ENCODE measurements around the gene NAB2. TPM values are rescaled to one million over a fixed set of nuclear protein-coding genes. Genes with fewer than 3 reads are reported as not detected.
A peak's percentile ranks its signal among the peaks of the same experiment; 100 is the strongest.

The NAB2 gene
- polyA plus RNA-seq, 3 donors: 1.00 to 8.3 (median 2.7) TPM

DNA sequence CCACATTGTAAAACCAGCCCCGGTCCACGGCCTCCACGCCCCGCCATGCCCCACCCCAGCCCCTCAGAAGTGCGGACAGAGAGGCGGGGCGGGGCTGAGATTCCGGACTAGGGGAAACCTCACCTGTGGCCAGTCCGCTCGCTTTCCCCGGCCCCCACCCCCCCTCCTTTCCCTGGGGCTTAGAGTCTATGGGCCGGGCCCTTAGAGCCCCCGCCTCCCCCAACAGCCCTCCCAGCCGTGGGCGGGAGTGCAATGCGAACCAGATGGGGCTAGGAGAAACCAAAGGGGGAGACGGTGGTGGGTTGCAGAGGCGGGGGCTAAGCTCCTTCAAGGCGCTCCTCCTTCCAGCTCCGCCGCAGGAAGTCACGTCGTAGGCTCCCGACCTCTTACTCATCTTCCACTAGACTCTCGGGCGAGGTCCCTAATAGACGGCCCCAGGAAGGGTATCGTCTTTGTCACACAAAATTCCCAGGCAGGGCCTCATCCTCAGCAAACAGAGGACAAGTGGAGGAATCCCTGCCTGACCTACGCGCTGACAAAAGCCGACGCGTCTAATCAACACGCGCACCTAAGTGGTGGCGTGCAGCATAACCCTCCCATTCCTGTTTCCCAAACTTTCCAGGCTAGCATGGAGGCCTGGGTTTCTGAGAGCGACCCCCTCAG is 1.1 kb upstream of the NAB2 start:
- peak overlapping the region; percentile 88 to 96 for H3K27ac ChIP-seq (ENCODE audit: low read depth in 1 of 2, low read length in 2 of 2)
- H3K4me3 ChIP-seq (replicated peaks in 1 of 3; ENCODE audit: low read depth in 2 of 3, low read length in 3 of 3): peak overlapping the region; percentile 71 to 90 (median 86)
- peak; percentile 79 to 91 (median 84) for DNase-seq
- TF ChIP-seq, protein P1, sequence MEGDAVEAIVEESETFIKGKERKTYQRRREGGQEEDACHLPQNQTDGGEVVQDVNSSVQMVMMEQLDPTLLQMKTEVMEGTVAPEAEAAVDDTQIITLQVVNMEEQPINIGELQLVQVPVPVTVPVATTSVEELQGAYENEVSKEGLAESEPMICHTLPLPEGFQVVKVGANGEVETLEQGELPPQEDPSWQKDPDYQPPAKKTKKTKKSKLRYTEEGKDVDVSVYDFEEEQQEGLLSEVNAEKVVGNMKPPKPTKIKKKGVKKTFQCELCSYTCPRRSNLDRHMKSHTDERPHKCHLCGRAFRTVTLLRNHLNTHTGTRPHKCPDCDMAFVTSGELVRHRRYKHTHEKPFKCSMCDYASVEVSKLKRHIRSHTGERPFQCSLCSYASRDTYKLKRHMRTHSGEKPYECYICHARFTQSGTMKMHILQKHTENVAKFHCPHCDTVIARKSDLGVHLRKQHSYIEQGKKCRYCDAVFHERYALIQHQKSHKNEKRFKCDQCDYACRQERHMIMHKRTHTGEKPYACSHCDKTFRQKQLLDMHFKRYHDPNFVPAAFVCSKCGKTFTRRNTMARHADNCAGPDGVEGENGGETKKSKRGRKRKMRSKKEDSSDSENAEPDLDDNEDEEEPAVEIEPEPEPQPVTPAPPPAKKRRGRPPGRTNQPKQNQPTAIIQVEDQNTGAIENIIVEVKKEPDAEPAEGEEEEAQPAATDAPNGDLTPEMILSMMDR (IDR thresholded peaks at IDR 0.05): no peak
- Mint-ChIP-seq H3K27me3 (ENCODE audit: low read depth in 3 of 3) (peaks cover 0 to 12% (median 10%) of the 10 kb centered on the region in 3 donors), H3K36me3 (peaks cover 17 to 18% of the 10 kb centered on the region in 2 donors), H3K4me1 (peaks cover 44% of the 10 kb centered on the region), H3K9me3 (peaks cover 0 to 2% (median 0%) of the 10 kb centered on the region in 7 donors), H3K4me3 (peak overlapping the region; percentile 82 to 90), H3K27ac (peak overlapping the region; percentile 94 to 98 (median 97))
- intact Hi-C loops (cut with micrococcal nuclease): no loop called here
- WGBS (ENCODE audit: insufficient coverage): 0% methylated on average over 24 of the region's 37 CpGs
- H3K4me1 ChIP-seq (ENCODE audit: control insufficient read depth in 1 of 2, insufficient read depth in 2 of 2, low read length in 2 of 2): peaks cover 43 to 51% of the 10 kb centered on the region in 2 donors
- peaks cover 8% of the 10 kb centered on the region in 2 donors for H3K36me3 ChIP-seq (replicated peaks in 1 of 2; ENCODE audit: control insufficient read depth in 1 of 2, insufficient read depth in 2 of 2, low read length in 2 of 2)
- peak overlapping the region; percentile 76 for H2AFZ ChIP-seq (ENCODE audit: insufficient read depth, low read depth, low read length, poor library complexity, severe bottlenecking)
- peak overlapping the region; percentile 77 for H3K9ac ChIP-seq (ENCODE audit: insufficient read depth, low read length, poor library complexity, severe bottlenecking)
- no peaks in the 10 kb centered on the region for H3K27me3 ChIP-seq (ENCODE audit: control insufficient read depth in 2 of 2, insufficient read depth in 2 of 2, low read length in 2 of 2)
- H3K79me2 ChIP-seq (ENCODE audit: insufficient read depth, low read length): no peaks in the 10 kb centered on the region
- H3K4me2 ChIP-seq (replicated peaks; ENCODE audit: extremely low read depth, low read length, poor library complexity, severe bottlenecking): peak overlapping the region; percentile 82
- H4K20me1 ChIP-seq (ENCODE audit: insufficient read depth, low read length): peaks cover 24% of the 10 kb centered on the region
- no peaks in the 10 kb centered on the region for H3K9me3 ChIP-seq (replicated peaks in 1 of 2; ENCODE audit: control insufficient read depth in 1 of 2, insufficient read depth in 1 of 2, low read length in 2 of 2)

DNA sequence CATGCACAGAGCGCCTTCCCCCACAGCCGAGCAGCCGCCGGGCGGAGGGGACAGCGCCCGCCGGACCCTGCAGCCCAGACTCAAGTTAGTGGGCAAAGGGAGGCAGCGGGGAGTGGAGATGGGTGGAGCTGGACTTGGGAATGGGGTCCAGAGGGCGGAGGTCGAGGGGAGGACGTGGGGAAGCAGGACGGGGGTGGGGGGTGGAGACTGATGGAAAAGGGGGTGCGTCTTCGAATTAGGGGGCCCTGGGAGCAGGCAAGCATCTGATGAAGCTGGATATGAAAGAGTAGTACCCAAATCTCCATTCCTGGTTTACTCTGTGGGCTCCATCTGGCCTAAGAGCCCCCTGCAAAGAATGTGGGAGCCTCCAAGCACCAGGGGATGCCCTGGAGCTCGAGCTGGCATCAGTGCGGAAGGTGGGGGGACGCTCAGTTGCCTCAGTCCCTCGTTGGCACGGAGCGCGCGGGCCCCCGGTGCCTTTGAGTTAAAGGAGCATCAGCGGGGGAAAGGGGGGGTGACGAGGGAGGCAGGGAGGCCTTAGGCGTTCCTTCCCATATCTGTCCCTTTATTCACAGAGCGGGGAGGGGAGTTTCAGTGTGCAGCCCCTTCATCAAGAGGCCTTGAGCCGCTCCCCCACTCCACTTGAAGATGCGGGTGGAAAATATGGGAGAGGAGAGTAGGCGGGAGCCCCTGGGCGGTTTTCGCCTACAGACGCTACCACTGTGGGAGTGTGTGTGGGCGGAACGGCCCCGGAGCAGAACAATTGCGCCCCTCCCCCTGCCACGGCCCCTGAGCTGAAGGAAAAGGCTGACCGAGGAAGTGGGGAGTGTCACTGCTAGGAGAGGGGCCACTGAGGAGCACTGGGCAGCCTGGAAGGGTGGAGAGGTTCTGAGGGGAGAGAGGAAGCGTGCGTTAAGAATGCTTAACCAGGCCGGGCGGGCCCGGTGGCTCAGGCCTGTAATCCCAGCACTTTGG is 644 bp downstream of the NAB2 start:
- peaks cover 58 to 65% of the 10 kb centered on the region in 2 donors for H3K4me1 ChIP-seq (ENCODE audit: control insufficient read depth in 1 of 2, insufficient read depth in 2 of 2, low read length in 2 of 2)
- peaks cover 8 to 10% of the 10 kb centered on the region in 2 donors for H3K36me3 ChIP-seq (replicated peaks in 1 of 2; ENCODE audit: control insufficient read depth in 1 of 2, insufficient read depth in 2 of 2, low read length in 2 of 2)
- no peaks in the 10 kb centered on the region for H3K79me2 ChIP-seq (ENCODE audit: insufficient read depth, low read length)
- peaks cover 0 to 12% (median 10%) of the 10 kb centered on the region in 3 donors for H3K27me3 Mint-ChIP-seq (ENCODE audit: low read depth in 3 of 3)
- peak overlapping the region; percentile 53 for H2AFZ ChIP-seq (ENCODE audit: insufficient read depth, low read depth, low read length, poor library complexity, severe bottlenecking)
- H3K4me3 ChIP-seq (replicated peaks in 1 of 3; ENCODE audit: low read depth in 2 of 3, low read length in 3 of 3): peak overlapping the region; percentile 64 to 86 (median 77)
- peaks cover 41% of the 10 kb centered on the region for H4K20me1 ChIP-seq (ENCODE audit: insufficient read depth, low read length)
- 1% methylated on average over 24 of the region's 45 CpGs for WGBS (ENCODE audit: insufficient coverage)
- H3K9me3 Mint-ChIP-seq: peaks cover 0 to 2% (median 0%) of the 10 kb centered on the region in 7 donors
- DNase-seq: peak; percentile 36 to 49 (median 38)
- intact Hi-C loops (cut with micrococcal nuclease): no loop called here
- no peaks in the 10 kb centered on the region for H3K27me3 ChIP-seq (ENCODE audit: control insufficient read depth in 2 of 2, insufficient read depth in 2 of 2, low read length in 2 of 2)
- H3K4me2 ChIP-seq (replicated peaks; ENCODE audit: extremely low read depth, low read length, poor library complexity, severe bottlenecking): peak overlapping the region; percentile 97
- peak overlapping the region; percentile 90 to 93 for H3K4me3 Mint-ChIP-seq
- H3K27ac Mint-ChIP-seq: peak overlapping the region; percentile 74 to 92 (median 82)
- H3K9ac ChIP-seq (ENCODE audit: insufficient read depth, low read length, poor library complexity, severe bottlenecking): peak overlapping the region; percentile 71
- TF ChIP-seq, protein P1 (IDR thresholded peaks at IDR 0.05): no peak
- H3K4me1 Mint-ChIP-seq: peaks cover 55% of the 10 kb centered on the region
- H3K9me3 ChIP-seq (replicated peaks in 1 of 2; ENCODE audit: control insufficient read depth in 1 of 2, insufficient read depth in 1 of 2, low read length in 2 of 2): no peaks in the 10 kb centered on the region
- peak overlapping the region; percentile 18 to 36 for H3K27ac ChIP-seq (ENCODE audit: low read depth in 1 of 2, low read length in 2 of 2)
- peaks cover 19 to 20% of the 10 kb centered on the region in 2 donors for H3K36me3 Mint-ChIP-seq
